MM.1S (cell line): ENCODE data around the gene CRP.

Experiments used
- DNase-seq: peaks from one replicate; pipeline ENCODE4 v3.0.0-alpha.2; 2015
- H2AFZ ChIP-seq: fragments of 300-600 bp; sonication (generic); 2 replicates; pipeline ENCODE4 v1.6.0; 2016; ENCODE audit warnings: antibody characterized with exemption, low read length
- H3F3A ChIP-seq: fragments of 300-600 bp; sonication (generic); 2 replicates; pipeline ENCODE4 v1.6.1; 2016; ENCODE audit warnings: mild to moderate bottlenecking, antibody characterized with exemption, low read length, moderate library complexity, mixed read lengths; ENCODE audit not compliant: insufficient read depth
- H3K27ac ChIP-seq: fragments of 300-600 bp; sonication (generic); 2 replicates; pipeline ENCODE4 v1.5.1; 2016; ENCODE audit warnings: mild to moderate bottlenecking, low read length
- H3K27me3 ChIP-seq: fragments of 300-600 bp; sonication (generic); replicated peaks from 2 replicates; pipeline ENCODE4 v1.6.0; 2016; ENCODE audit warnings: low read length; ENCODE audit not compliant: insufficient read depth
- H3K36me3 ChIP-seq: fragments of 300-600 bp; sonication (generic); replicated peaks from 2 replicates; pipeline ENCODE4 v1.6.1; 2016; ENCODE audit warnings: mild to moderate bottlenecking, low read length, mixed read lengths; ENCODE audit not compliant: insufficient read depth
- H3K4me1 ChIP-seq: fragments of 300-600 bp; sonication (generic); 2 replicates; pipeline ENCODE4 v1.6.1; 2016; ENCODE audit warnings: low read length, mixed read lengths
- H3K4me2 ChIP-seq: fragments of 300-600 bp; sonication (generic); 2 replicates; pipeline ENCODE4 v1.6.0; 2016; ENCODE audit warnings: low read depth, low read length
- H3K4me3 ChIP-seq: fragments of 300-600 bp; sonication (generic); 2 replicates; pipeline ENCODE4 v1.5.1; 2016; ENCODE audit warnings: low read length, mixed read lengths
- H3K79me2 ChIP-seq: fragments of 300-600 bp; sonication (generic); 2 replicates; pipeline ENCODE4 v1.6.1; 2016; ENCODE audit warnings: mixed run types, low read length, mixed read lengths
- H3K9ac ChIP-seq: fragments of 300-600 bp; sonication (generic); 2 replicates; pipeline ENCODE4 v1.6.1; 2016; ENCODE audit warnings: low read length, mixed read lengths
- H3K9me2 ChIP-seq: fragments of 300-600 bp; sonication (generic); replicated peaks from 2 replicates; pipeline ENCODE4 v1.6.1; 2016; ENCODE audit warnings: mild to moderate bottlenecking, low read length, mixed read lengths; ENCODE audit not compliant: insufficient read depth
- H3K9me3 ChIP-seq: fragments of 300-600 bp; sonication (generic); replicated peaks from 2 replicates; pipeline ENCODE4 v1.6.1; 2016; ENCODE audit warnings: mild to moderate bottlenecking, low read length, mixed read lengths; ENCODE audit not compliant: insufficient read depth
- H4K20me1 ChIP-seq: fragments of 300-600 bp; sonication (generic); 2 replicates; pipeline ENCODE4 v1.6.1; 2016; ENCODE audit warnings: mild to moderate bottlenecking, low read length, moderate library complexity, mixed read lengths; ENCODE audit not compliant: insufficient read depth
- CTCF ChIP-seq: fragments of 300-600 bp; sonication (generic); IDR thresholded peaks from 2 replicates; pipeline ENCODE4 v1.5.1; 2016; ENCODE audit warnings: antibody characterized with exemption, low read length, mixed read lengths
- EZH2 ChIP-seq: fragments of 300-600 bp; sonication (generic); optimal IDR thresholded peaks from 2 replicates; pipeline ENCODE3; 2017; ENCODE audit warnings: low read depth, mild to moderate bottlenecking, antibody characterized with exemption, low read length, mixed read lengths
- EZH2phosphoT487 ChIP-seq: fragments of 300-600 bp; sonication (generic); IDR thresholded peaks from 2 replicates; pipeline ENCODE4 v1.6.1; 2018; ENCODE audit warnings: antibody characterized with exemption, low read length

The CRP gene

GRCh38 chr1:159714529-159714928 is at the start of gene CRP:
Gene CRP (minus strand): TSS chr1:159714589. CDS start chr1:159714485, 104 bp downstream.
- Histone ChIP-seq H3K27me3 (no peaks in the 10 kb centered on the region), H3F3A (no peaks in the 10 kb centered on the region), H3K27ac (no peak within 1 kb of the TSS), H3K9me2 (no peaks in the 10 kb centered on the region), H3K4me1 (no peaks in the 10 kb centered on the region), H3K9me3 (no peaks in the 10 kb centered on the region), H3K4me2 (no peak within 1 kb of the TSS), H3K4me3 (no peak within 1 kb of the TSS), H3K79me2 (no peaks in the 10 kb centered on the region), H4K20me1 (no peaks in the 10 kb centered on the region), H3K36me3 (no peaks in the 10 kb centered on the region), H3K9ac (no peak within 1 kb of the TSS), H2AFZ (no peak within 1 kb of the TSS)
- TF ChIP-seq EZH2phosphoT487 (no peak), EZH2 (no peak), CTCF (no peak)
- no peak for DNase-seq

- Histone ChIP-seq H3K9me2 (no peaks in the 10 kb centered on the region), H3K9ac (no peak overlapping the region), H3K79me2 (no peaks in the 10 kb centered on the region), H3F3A (no peaks in the 10 kb centered on the region), H3K36me3 (no peaks in the 10 kb centered on the region), H3K4me3 (no peak overlapping the region), H3K9me3 (no peaks in the 10 kb centered on the region), H3K27me3 (no peaks in the 10 kb centered on the region), H4K20me1 (no peaks in the 10 kb centered on the region), H2AFZ (no peak overlapping the region), H3K4me2 (no peak overlapping the region), H3K4me1 (no peaks in the 10 kb centered on the region), H3K27ac (no peak overlapping the region)
- no peak for TF ChIP-seq EZH2
- TF ChIP-seq EZH2phosphoT487, result no peak
- no peak for TF ChIP-seq CTCF
- DNase-seq, result no peak
These were observed 49.3 kb upstream of the CRP start for GRCh38 chr1:159763686-159764085.

GRCh38 chr1:159756397-159756796 is 42.0 kb upstream of the CRP start:
- no peaks in the 10 kb centered on the region for H3K79me2 ChIP-seq
- no peaks in the 10 kb centered on the region for H3K4me1 ChIP-seq
- no peaks in the 10 kb centered on the region for H3K36me3 ChIP-seq
- H3K27me3 ChIP-seq, result no peaks in the 10 kb centered on the region
- H3K9me2 ChIP-seq, result no peaks in the 10 kb centered on the region
- no peak for TF ChIP-seq EZH2
- no peak overlapping the region for H3K4me2 ChIP-seq
- DNase-seq, result no peak
- no peak overlapping the region for H3K27ac ChIP-seq
- no peaks in the 10 kb centered on the region for H3F3A ChIP-seq
- H3K9me3 ChIP-seq, result no peaks in the 10 kb centered on the region
- H3K9ac ChIP-seq, result no peak overlapping the region
- H3K4me3 ChIP-seq, result no peak overlapping the region
- no peaks in the 10 kb centered on the region for H4K20me1 ChIP-seq
- H2AFZ ChIP-seq, result no peak overlapping the region

- TF ChIP-seq EZH2phosphoT487 (no peak), EZH2 (no peak), CTCF (no peak)
- no peaks in the 10 kb centered on the region for H3K9me2 ChIP-seq
- H3K27ac ChIP-seq, result no peak overlapping the region
These were observed 41.1 kb upstream of the CRP start for GRCh38 chr1:159755451-159756007.

More at GRCh38 chr1:159755451-159756007, 41.1 kb upstream of the CRP start:
- H3K9ac ChIP-seq, result no peak overlapping the region
- no peaks in the 10 kb centered on the region for H4K20me1 ChIP-seq
- H3K4me3 ChIP-seq, result no peak overlapping the region
- H3K79me2 ChIP-seq, result no peaks in the 10 kb centered on the region
- H3K36me3 ChIP-seq, result no peaks in the 10 kb centered on the region
- no peaks in the 10 kb centered on the region for H3K4me1 ChIP-seq
- no peaks in the 10 kb centered on the region for H3K27me3 ChIP-seq
- H2AFZ ChIP-seq, result no peak overlapping the region
- H3F3A ChIP-seq, result no peaks in the 10 kb centered on the region
- DNase-seq, result no peak
- H3K4me2 ChIP-seq, result no peak overlapping the region
- H3K9me3 ChIP-seq, result no peaks in the 10 kb centered on the region
